Psoas muscle (tissue), 8 donors: Measurements from ENCODE around the gene PHF2. TPM values are rescaled to one million over a fixed set of nuclear protein-coding genes. Genes with fewer than 3 reads are reported as not detected.
A peak's percentile ranks its signal among the peaks of the same experiment; 100 is the strongest.

Experiments
- ATAC-seq, 4 donors: fragments of 200-7000 bp; cut with Tn5 transposase; one replicate each; pipeline ENCODE4 v1.9.1; 2020; ENCODE audit warnings: moderate library complexity in 3 of 4, mild to moderate bottlenecking in 2 of 4
- DNase-seq, 2 donors: peaks; one replicate each; pipeline ENCODE4 v3.0.0-alpha.2; 2020
- H3K27ac ChIP-seq: fragments of 200-600 bp; one replicate; pipeline ENCODE4 v1.8.0; 2022
- H3K27me3 ChIP-seq, 3 donors: fragments of 200-600 bp in 1 of 3; one replicate each; pipeline versions ENCODE4 v1.6.1 to v1.8.0; 2013 to 2022; ENCODE audit warnings: low read length in 2 of 3, mild to moderate bottlenecking in 2 of 3, moderate library complexity in 1 of 3; ENCODE audit not compliant: insufficient read depth in 3 of 3
- H3K36me3 ChIP-seq, 2 donors: fragments of 200-600 bp in 1 of 2; one replicate each; pipeline versions ENCODE4 v1.6.1 to v1.8.0; 2013 to 2022; ENCODE audit warnings: low read depth in 1 of 2, mild to moderate bottlenecking in 1 of 2, moderate library complexity in 1 of 2; ENCODE audit not compliant: insufficient read depth in 1 of 2
- H3K4me1 ChIP-seq: fragments of 200-600 bp; one replicate; pipeline ENCODE4 v1.8.0; 2022
- H3K4me3 ChIP-seq: fragments of 200-600 bp; one replicate; pipeline ENCODE4 v1.8.0; 2022; ENCODE audit warnings: mild to moderate bottlenecking
- H3K9me3 ChIP-seq: fragments of 200-600 bp; one replicate; pipeline ENCODE4 v1.8.0; 2022
- CTCF ChIP-seq: fragments of 200-600 bp; IDR thresholded peaks from one replicate; pipeline ENCODE4 v1.8.0; 2022; ENCODE audit warnings: antibody characterized with exemption
- WGBS, 3 donors: extraction: QIAGEN DNeasy Blood & Tissue Kit; methylation state at CpG; one replicate each; pipeline versions ENCODE4 v1.1.6 to v1.1.7; 2013; 5-methylcytosine and 5-hydroxymethylcytosine counted together
- intact Hi-C, 2 donors: fragments of 100-400 bp; cut with DNase I; formaldehyde crosslinking; loops; one replicate each; pipeline versions ENCODE4 v1.11.0 to v1.14.2; 2022
- polyA plus RNA-seq, 3 donors: library from polyadenylated mRNA; stranded (reverse); fragments of 200-250 nt; gene quantifications; one replicate each; pipeline ENCODE4 v1.2.3, GENCODE V29; 2013
- total RNA-seq, 4 donors: library from RNA; stranded (reverse); fragmentation: NEBNext Ultra II Directional in 2 of 4; extraction: Animal tissue kit (Norgen Biotek cat#: 25700) in 2 of 4; gene quantifications; one replicate each; pipeline versions ENCODE4 v1.2.1 to v1.2.4, GENCODE V29; 2021 to 2023
- donor health status: healthy with polysubstance abuse.
- donor health status: DM: no; HTN: no; CAD: no; lungs with moderate emphysema.
- donor health status: Bipolar disorder and iron deficiency.
- donor health status: healthy.
- donor health status: DM: yes; HTN: yes; CAD: no.
- donor health status: DM: no; HTN: no; CAD: no.
- donor health status: DM: no; HTN: no; CAD: no.
- donor health status: DM: yes; HTN: yes; CAD: no.

The PHF2 gene
- total and polyA plus RNA-seq, 7 donors, result 9.3 to 26.6 (median 19.1) TPM

DNA sequence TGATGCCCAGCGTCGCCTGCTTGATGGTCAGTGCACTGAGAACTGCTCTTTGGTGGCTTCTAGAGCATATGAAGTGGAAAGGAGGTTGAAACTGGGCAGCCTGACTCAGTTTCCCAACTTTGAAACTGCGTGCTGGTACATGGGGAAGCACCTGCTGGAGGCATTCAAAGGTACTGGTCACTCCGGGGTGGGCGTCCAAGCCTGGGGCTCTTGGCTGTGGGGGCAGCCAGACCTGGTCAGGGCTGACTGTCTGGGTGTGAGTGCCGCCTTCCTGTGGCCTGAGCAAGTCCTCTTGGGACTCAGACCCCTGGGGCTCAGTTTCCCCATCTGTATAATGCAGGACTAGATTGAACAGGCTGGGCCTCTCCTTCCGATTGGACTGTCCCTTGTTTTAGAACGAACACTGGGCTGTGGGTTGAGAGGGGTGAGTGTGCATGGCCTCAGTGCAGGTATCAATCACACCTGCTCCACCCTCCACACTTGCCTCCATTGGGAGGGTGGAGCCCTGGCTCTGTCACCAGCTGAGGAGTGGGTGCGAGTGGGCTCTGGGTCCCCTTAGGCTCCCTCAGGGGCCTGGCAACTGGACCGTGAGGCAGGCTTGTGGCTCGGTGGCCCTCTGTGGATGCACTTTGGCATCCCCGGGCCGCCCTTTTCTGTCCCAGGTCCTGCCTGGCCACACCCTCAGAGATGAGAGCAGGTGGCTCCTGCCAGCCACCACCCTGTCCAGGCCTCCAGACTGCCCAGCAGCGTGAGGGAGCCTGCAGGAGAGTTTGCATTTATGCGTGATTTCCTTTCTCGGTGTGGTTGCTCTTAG, 80.2 kb downstream of the PHF2 start:
- no peak overlapping the region for H3K4me3 ChIP-seq
- H3K27me3 ChIP-seq, result no peaks in the 10 kb centered on the region
- H3K4me1 ChIP-seq, result no peaks in the 10 kb centered on the region
- H3K27ac ChIP-seq, result no peak overlapping the region
- peaks cover 0 to 84% of the 10 kb centered on the region in 2 donors for H3K36me3 ChIP-seq
- DNase-seq (peak in 1 of 2 donors; percentile 42), ATAC-seq (no peak)
- 94 to 97% (median 95%) methylated on average over 16 of the region's 16 CpGs for WGBS, 3 donors
- TF ChIP-seq CTCF, result no peak
- H3K9me3 ChIP-seq, result no peaks in the 10 kb centered on the region
- intact Hi-C loops, result no loop called here

DNA sequence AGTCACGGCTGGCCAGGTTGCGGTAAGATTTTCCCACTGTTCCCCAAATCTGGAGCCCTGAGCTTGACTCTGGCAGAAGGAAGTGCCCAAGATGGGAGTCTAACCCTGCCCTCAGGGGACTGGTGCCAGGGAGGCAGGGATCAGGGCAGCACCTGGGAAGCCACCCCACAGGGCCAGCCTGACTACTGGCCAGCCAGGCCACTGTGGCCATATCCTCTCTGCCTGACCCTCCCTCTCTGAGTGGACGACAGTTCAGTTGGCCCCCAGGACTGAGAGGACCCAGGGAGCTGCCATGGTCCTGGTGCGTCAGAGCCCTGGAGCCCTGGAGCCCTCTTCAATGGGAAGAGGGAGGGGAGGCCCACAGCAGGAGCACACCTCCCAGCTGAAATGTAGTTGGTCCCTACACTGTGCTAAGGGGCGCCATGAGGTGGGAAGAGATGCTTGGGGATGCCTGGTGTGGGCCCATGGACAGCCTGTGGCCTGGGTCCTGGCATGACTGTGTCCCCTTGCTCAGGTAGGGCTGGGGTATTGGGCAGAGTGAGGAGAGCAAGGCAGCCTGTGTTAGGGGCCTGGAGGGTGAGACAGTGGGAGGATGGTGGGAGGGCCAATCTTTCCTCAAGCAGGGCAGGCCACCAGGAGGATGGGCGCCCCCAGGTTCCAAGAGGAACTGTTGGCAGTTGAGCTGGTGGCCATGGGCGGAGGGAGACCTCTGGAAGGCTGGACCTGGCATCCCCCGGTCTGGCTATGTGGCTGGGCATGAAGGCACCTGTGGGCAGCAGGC, 81.1 kb downstream of the PHF2 start:
- no peak overlapping the region for H3K4me3 ChIP-seq
- WGBS, 3 donors, result 94 to 96% (median 96%) methylated on average over 7 to 8 of the region's 8 CpGs
- H3K27ac ChIP-seq, result no peak overlapping the region
- H3K9me3 ChIP-seq, result no peaks in the 10 kb centered on the region
- TF ChIP-seq CTCF, result no peak
- H3K4me1 ChIP-seq, result no peaks in the 10 kb centered on the region
- intact Hi-C loops, result no loop called here
- no peak for ATAC-seq
- H3K36me3 ChIP-seq, result peaks cover 0 to 89% of the 10 kb centered on the region in 2 donors
- no peaks in the 10 kb centered on the region for H3K27me3 ChIP-seq
- peak; percentile 6 to 23 for DNase-seq

DNA sequence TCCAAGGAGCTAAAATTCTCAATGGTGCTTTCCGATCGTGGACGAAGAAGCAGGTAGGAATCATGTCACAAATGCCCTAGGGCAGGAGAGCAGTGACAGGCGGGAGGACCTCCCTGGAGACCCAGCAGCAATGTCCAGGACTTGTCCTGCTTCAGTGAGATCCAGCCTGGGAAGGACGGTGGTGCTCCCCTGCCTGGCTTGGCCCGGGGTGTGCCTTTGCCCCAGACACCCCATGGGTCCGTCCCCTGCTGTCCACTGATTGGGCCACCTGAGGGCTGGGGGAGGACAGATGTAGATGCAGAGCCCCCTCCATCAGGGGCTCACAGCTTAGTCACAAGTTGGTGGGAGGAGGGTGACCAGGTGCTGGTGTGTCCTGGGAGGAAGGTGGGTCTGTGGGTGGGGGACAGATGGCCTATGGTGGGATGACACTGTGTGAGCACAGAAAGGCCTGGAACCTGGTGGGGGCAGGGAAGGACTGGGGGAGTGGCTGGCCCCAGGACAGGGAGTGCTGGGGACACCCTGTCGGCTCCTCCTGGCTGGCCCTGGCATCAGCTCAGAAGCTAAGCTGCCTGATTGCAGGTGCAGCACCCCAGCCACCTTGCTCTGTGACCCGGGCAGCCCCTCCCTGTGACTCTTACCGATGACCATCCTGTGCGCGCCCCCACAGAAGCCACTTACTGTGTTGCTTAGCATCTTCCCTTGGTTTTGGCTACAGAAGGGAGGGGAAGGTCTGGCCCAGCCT, 82.0 kb downstream of the PHF2 start:
- no peak for ATAC-seq
- 95 to 98% (median 95%) methylated on average over 12 of the region's 12 CpGs for WGBS, 3 donors
- intact Hi-C loops, result no loop called here

More for the DNA sequence above, 82.0 kb downstream of the PHF2 start:
- peak; percentile 10 to 32 for DNase-seq
- TF ChIP-seq CTCF, result no peak
- H3K4me1 ChIP-seq, result no peaks in the 10 kb centered on the region
- no peaks in the 10 kb centered on the region for H3K27me3 ChIP-seq
- no peaks in the 10 kb centered on the region for H3K9me3 ChIP-seq
- H3K27ac ChIP-seq, result no peak overlapping the region
- H3K4me3 ChIP-seq, result no peak overlapping the region
- H3K36me3 ChIP-seq, result peaks cover 0 to 91% of the 10 kb centered on the region in 2 donors
